PC-3 (cell line): ENCODE results near the gene SEPTIN1. TPM values are rescaled to one million over a fixed set of nuclear protein-coding genes. Genes with fewer than 3 reads are reported as not detected.

Experiments used
- ATAC-seq: fragments of 200-7000 bp; cut with Tn5 transposase; 2 replicates; pipeline ENCODE4 v1.9.1; 2020; ENCODE audit warnings: mild to moderate bottlenecking, moderate library complexity
- Bru-seq: library from RNA; stranded (reverse); fragments of 400-500 nt; gene quantifications from one replicate; lab custom pipeline; 2021; lab: Mats Ljungman, UMichigan
- BruChase-seq, 2 experiments: library from RNA; stranded (reverse); fragments of 400-500 nt; gene quantifications; one replicate each; lab custom pipeline; 2021; lab: Mats Ljungman, UMichigan
- BruUV-seq: library from RNA; stranded (reverse); fragments of 400-500 nt; replicated peaks from 2 replicates; lab custom pipeline; 2021; lab: Mats Ljungman, UMichigan
- CTCF ChIA-PET: fragments of 300-600 bp; sonication (Branson Sonifier 250); formaldehyde crosslinking; loops from one replicate; lab custom pipeline; 2022; ENCODE audit warnings: antibody characterized with exemption; lab: Charles Lee
- POLR2A ChIA-PET: fragments of 300-600 bp; sonication (Branson Sonifier 250); formaldehyde crosslinking; loops from one replicate; lab custom pipeline; 2022; ENCODE audit warnings: antibody characterized with exemption; ENCODE audit not compliant: unreplicated experiment; lab: Charles Lee
- DNase-seq: peaks from one replicate; pipeline ENCODE4 v3.0.0-alpha.2; 2015
- H2AFZ ChIP-seq: fragments of 300-600 bp; sonication (generic); 2 replicates; pipeline ENCODE4 v1.6.0; 2016; ENCODE audit warnings: antibody characterized with exemption, low read length
- H3F3A ChIP-seq: fragments of 300-600 bp; sonication (generic); one replicate; pipeline ENCODE4 v1.6.0; 2017; ENCODE audit warnings: antibody characterized with exemption, low read length, control low read depth, mild to moderate bottlenecking; ENCODE audit not compliant: unreplicated experiment
- H3K27ac ChIP-seq: fragments of 300-600 bp; sonication (generic); 2 replicates; pipeline ENCODE4 v1.5.1; 2016; ENCODE audit warnings: mild to moderate bottlenecking, low read length
- H3K27me3 ChIP-seq: fragments of 300-600 bp; sonication (generic); 2 replicates; pipeline ENCODE4 v1.6.1; 2016; ENCODE audit warnings: low read length, mixed read lengths
- H3K36me3 ChIP-seq: fragments of 300-600 bp; sonication (generic); 2 replicates; pipeline ENCODE4 v1.6.1; 2016; ENCODE audit warnings: low read depth, mixed run types, low read length, mixed read lengths
- H3K4me1 ChIP-seq: fragments of 300-600 bp; sonication (generic); 2 replicates; pipeline ENCODE4 v1.5.1; 2016; ENCODE audit warnings: low read length; ENCODE audit not compliant: insufficient read depth
- H3K4me2 ChIP-seq: fragments of 300-600 bp; sonication (generic); 2 replicates; pipeline ENCODE4 v1.6.0; 2016; ENCODE audit warnings: low read length
- H3K4me3 ChIP-seq: fragments of 300-600 bp; sonication (generic); 2 replicates; pipeline ENCODE4 v1.5.1; 2016; ENCODE audit warnings: mild to moderate bottlenecking, low read length, mixed read lengths
- H3K79me2 ChIP-seq: fragments of 300-600 bp; sonication (generic); 2 replicates; pipeline ENCODE4 v1.6.1; 2017; ENCODE audit warnings: low read length, mixed read lengths
- H3K9ac ChIP-seq: fragments of 300-600 bp; sonication (generic); 2 replicates; pipeline ENCODE4 v1.6.0; 2016; ENCODE audit warnings: mild to moderate bottlenecking, low read length
- H3K9me2 ChIP-seq: fragments of 300-600 bp; sonication (generic); replicated peaks from 2 replicates; pipeline ENCODE4 v1.6.1; 2016; ENCODE audit warnings: mixed run types, low read length, mixed read lengths
- H3K9me3 ChIP-seq: fragments of 300-600 bp; sonication (generic); 2 replicates; pipeline ENCODE4 v1.6.1; 2016; ENCODE audit warnings: low read length, mixed read lengths
- H4K20me1 ChIP-seq: fragments of 300-600 bp; sonication (generic); 2 replicates; pipeline ENCODE4 v1.6.1; 2016; ENCODE audit warnings: low read length, mixed read lengths
- CTCF ChIP-seq: fragments of 300-600 bp; sonication (generic); conservative IDR thresholded peaks from 2 replicates; pipeline ENCODE4 v1.5.1; 2017; ENCODE audit warnings: antibody characterized with exemption, low read depth, mild to moderate bottlenecking, low read length
- EZH2 ChIP-seq: fragments of 300-600 bp; sonication (generic); IDR thresholded peaks from one replicate; pipeline ENCODE4 v1.6.1; 2017; ENCODE audit warnings: antibody characterized with exemption, mild to moderate bottlenecking, low read length; ENCODE audit not compliant: unreplicated experiment
- EZH2phosphoT487 ChIP-seq: fragments of 300-600 bp; sonication (generic); IDR thresholded peaks from 2 replicates; pipeline ENCODE4 v1.6.1; 2018; ENCODE audit warnings: mild to moderate bottlenecking, antibody characterized with exemption, low read length, borderline replicate concordance
- intact Hi-C: fragments of 100-400 bp; cut with micrococcal nuclease; formaldehyde crosslinking; loops from 2 replicates; pipeline ENCODE4 v1.9.0; 2023
- long read RNA-seq: library from polyadenylated mRNA; unstranded; transcript quantifications from one replicate; pipeline ENCODE4 v2.0.0, GENCODE V29; 2021; ENCODE audit not compliant: unreplicated experiment
- total RNA-seq: library from RNA; depleted of rRNA; stranded (reverse); fragments of >200 nt; gene quantifications from 2 replicates; pipeline ENCODE4 v1.2.3, GENCODE V29; 2014; rRNA removed

The SEPTIN1 gene
- total RNA-seq (0.55 TPM in 1 of 2 replicates, not detected in the other), Bru-seq, nascent RNA (percentile 17 among the genes with signal in this experiment), BruChase-seq, experiment 1, labeled RNA remaining after a 6-hour chase (percentile 24 among the genes with signal in this experiment), BruChase-seq, experiment 2, labeled RNA remaining after a 2-hour chase (percentile 18 among the genes with signal in this experiment)
- long read RNA-seq, partial matches to known transcripts: 0 of 4 reads
- long read RNA-seq, other reads (novel, unspliced or antisense): 3 of 4 reads

- Histone ChIP-seq H3K27ac (no peak within 1 kb of the TSS), H3K27me3 (no peaks in the 10 kb centered on the region), H3K4me2 (no peak within 1 kb of the TSS), H3K4me1 (peaks cover 3% of the 10 kb centered on the region; the same call in 1 of the 2 replicates), H4K20me1 (no peaks in the 10 kb centered on the region), H3F3A (no peaks in the 10 kb centered on the region), H3K9me3 (no peaks in the 10 kb centered on the region), H3K9ac (no peak within 1 kb of the TSS), H3K36me3 (no peaks in the 10 kb centered on the region), H2AFZ (no peak within 1 kb of the TSS), H3K79me2 (no peaks in the 10 kb centered on the region), H3K4me3 (no peak within 1 kb of the TSS), H3K9me2 (no peaks in the 10 kb centered on the region)
- CTCF ChIA-PET: no interaction called here
- POLR2A ChIA-PET: no interaction called here
- DNase-seq (no peak), ATAC-seq (no peak)
- intact Hi-C loops: no loop called here
- no TSS peak for BruUV-seq
- no peak for TF ChIP-seq EZH2
- no peak for TF ChIP-seq EZH2phosphoT487
- no peak for TF ChIP-seq CTCF
These were observed at the start of gene SEPTIN1 for GRCh38 chr16:30382111-30382881. Gene SEPTIN1 (minus strand): TSS chr16:30382561. CDS start chr16:30382542, 19 bp downstream.

DNA sequence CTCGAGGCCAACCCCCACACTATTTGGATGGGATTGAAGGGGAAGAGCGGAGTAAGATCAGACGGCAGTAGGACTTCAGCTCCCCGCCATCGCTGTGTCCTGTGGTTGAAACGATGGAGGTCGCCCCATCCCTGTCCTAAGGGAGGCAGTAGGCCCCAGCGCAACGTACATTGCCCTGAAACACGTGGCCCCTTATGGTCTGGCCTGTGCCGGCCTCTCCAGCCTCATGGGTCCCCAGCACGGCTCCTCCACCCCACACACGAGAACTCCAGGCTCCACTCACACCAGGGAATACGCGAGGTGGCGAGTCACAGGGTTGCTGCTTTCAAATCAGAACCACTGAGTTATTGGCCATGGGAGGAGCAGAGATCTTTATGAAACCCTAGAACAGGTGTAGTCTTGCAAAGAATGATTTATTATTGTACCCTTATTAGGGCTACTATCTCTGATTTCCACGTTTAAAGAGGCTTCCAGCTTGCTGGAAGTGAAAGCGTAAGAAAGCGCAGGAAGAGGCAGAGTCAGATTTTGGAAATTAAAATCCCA, 48.1 kb upstream of the SEPTIN1 start:
- H2AFZ ChIP-seq: peak overlapping the region; percentile 68
- ChIA-PET POLR2A (interaction anchor here (1.0 kb wide), 1 partner anchor 204 kb away, joined by 16 read pairs; no protein-coding TSS in a partner anchor), CTCF (interaction anchor here (0.9 to 1.0 kb wide), 5 partner anchors 13 to 366 kb away, joined by 3 to 6 read pairs (median 4); partner anchors contain the start of genes ZNF747 and ZNF764)
- no peak overlapping the region for H3K4me3 ChIP-seq
- DNase-seq (no peak), ATAC-seq (no peak)
- no peak overlapping the region for H3K27ac ChIP-seq
- H4K20me1 ChIP-seq: no peaks in the 10 kb centered on the region
- TSS peak; percentile 69 for BruUV-seq
- peaks cover 33% of the 10 kb centered on the region for H3K79me2 ChIP-seq
- H3K36me3 ChIP-seq: peaks cover 10% of the 10 kb centered on the region
- no peaks in the 10 kb centered on the region for H3K9me2 ChIP-seq
- no peaks in the 10 kb centered on the region for H3K27me3 ChIP-seq
- no peak overlapping the region for H3K9ac ChIP-seq
- no peaks in the 10 kb centered on the region for H3F3A ChIP-seq
- TF ChIP-seq CTCF: no peak; the same call in 1 of the 2 replicates
- TF ChIP-seq EZH2phosphoT487: no peak
- no peak for TF ChIP-seq EZH2
- intact Hi-C loops: loop anchor here (5.0 kb wide), 1 partner anchor 207 kb away; no protein-coding TSS in a partner anchor
- H3K4me2 ChIP-seq: peak overlapping the region; percentile 31
- no peaks in the 10 kb centered on the region for H3K9me3 ChIP-seq
- peaks cover 12% of the 10 kb centered on the region; the same call in 1 of the 2 replicates for H3K4me1 ChIP-seq
